HepG2 (cell line): ENCODE data around the gene PLPP3. TPM values are rescaled to one million over a fixed set of nuclear protein-coding genes. Genes with fewer than 3 reads are reported as not detected.

Experiments
- ARNTL ChIP-seq: sonication (generic); formaldehyde crosslinking; IDR thresholded peaks from 2 replicates; pipeline ENCODE4 v1.4.0; 2020; ENCODE audit warnings: mild to moderate bottlenecking, missing genetic modification reagents
- CEBPG ChIP-seq: IDR thresholded peaks from 2 replicates; pipeline ENCODE4 v1.6.1; 2016
- CHD2 ChIP-seq: IDR thresholded peaks from 2 replicates; pipeline ENCODE4 v1.6.1; 2011; ENCODE audit warnings: low read depth, low read length, improper control_type of control experiment
- GTF3A ChIP-seq: sonication (generic); formaldehyde crosslinking; conservative IDR thresholded peaks from 2 replicates; pipeline ENCODE4 v1.4.0; 2020; ENCODE audit warnings: mild to moderate bottlenecking, missing genetic modification reagents
- HOXD1 ChIP-seq: sonication (generic); formaldehyde crosslinking; IDR thresholded peaks from 2 replicates; pipeline ENCODE4 v1.5.0; 2020; ENCODE audit warnings: missing genetic modification reagents
- MLLT10 ChIP-seq: sonication (generic); formaldehyde crosslinking; IDR thresholded peaks from 2 replicates; pipeline ENCODE4 v1.4.0; 2020; ENCODE audit warnings: missing genetic modification reagents
- MTA3 ChIP-seq: sonication (generic); formaldehyde crosslinking; IDR thresholded peaks from 2 replicates; pipeline ENCODE4 v1.4.0; 2020; ENCODE audit warnings: missing genetic modification reagents
- NFIB ChIP-seq: sonication (generic); formaldehyde crosslinking; IDR thresholded peaks from 2 replicates; pipeline ENCODE4 v1.9.0; 2021; ENCODE audit warnings: missing genetic modification reagents, mild to moderate bottlenecking, borderline replicate concordance
- NFIC ChIP-seq: IDR thresholded peaks from 2 replicates; pipeline ENCODE4 v1.6.1; 2012; ENCODE audit warnings: mild to moderate bottlenecking, low read length, inconsistent platforms
- NRL ChIP-seq: sonication (generic); formaldehyde crosslinking; IDR thresholded peaks from 2 replicates; pipeline ENCODE4 v1.5.0; 2020; ENCODE audit warnings: missing genetic modification reagents, mild to moderate bottlenecking, moderate library complexity, borderline replicate concordance
- PHB2 ChIP-seq: fragments of 450-650 bp; IDR thresholded peaks from 2 replicates; pipeline ENCODE4 v1.6.1; 2018; ENCODE audit not compliant: partially characterized antibody
- POLR2AphosphoS2 ChIP-seq: IDR thresholded peaks from 2 replicates; pipeline ENCODE4 v1.6.1; 2011; ENCODE audit warnings: low read depth, low read length, improper control_type of control experiment
- RBM22 ChIP-seq: fragments of 200-400 bp; formaldehyde crosslinking; optimal IDR thresholded peaks from 2 replicates; pipeline ENCODE3; 2017; ENCODE audit warnings: mild to moderate bottlenecking, low read length, moderate library complexity
- SMAD1 ChIP-seq: sonication (generic); formaldehyde crosslinking; IDR thresholded peaks from 2 replicates; pipeline ENCODE4 v1.4.0; 2020; ENCODE audit warnings: missing genetic modification reagents, low read depth, mild to moderate bottlenecking, borderline replicate concordance
- SSRP1 ChIP-seq: IDR thresholded peaks from 2 replicates; pipeline ENCODE4 v1.6.1; 2016; ENCODE audit warnings: control low read depth
- ZNF180 ChIP-seq: sonication (generic); formaldehyde crosslinking; IDR thresholded peaks from 2 replicates; pipeline ENCODE4 v1.4.0; 2020; ENCODE audit warnings: low read depth, missing genetic modification reagents, borderline replicate concordance
- ZNF503 ChIP-seq: sonication (generic); formaldehyde crosslinking; IDR thresholded peaks from 2 replicates; pipeline ENCODE4 v1.4.0; 2020; ENCODE audit warnings: missing genetic modification reagents
- ZNF75D ChIP-seq: sonication (generic); formaldehyde crosslinking; IDR thresholded peaks from 2 replicates; pipeline ENCODE4 v1.8.1; 2023; ENCODE audit warnings: missing genetic modification reagents, mild to moderate bottlenecking, borderline replicate concordance
- ZNF773 ChIP-seq: sonication (generic); formaldehyde crosslinking; IDR thresholded peaks from 2 replicates; pipeline ENCODE4 v1.4.0; 2020; ENCODE audit warnings: missing genetic modification reagents, borderline replicate concordance
- ZNF775 ChIP-seq: sonication (generic); formaldehyde crosslinking; IDR thresholded peaks from 2 replicates; pipeline ENCODE4 v1.4.0; 2020; ENCODE audit warnings: missing genetic modification reagents, mild to moderate bottlenecking, moderate library complexity, borderline replicate concordance
- polyA plus RNA-seq, 8 experiments: library from polyadenylated mRNA; depleted of rRNA in 3 of 8; stranded (reverse) in 7 of 8; unstranded in 1 of 8; fragments of >200 nt; fragmentation: Illumina TruSeq in 4 of 8; extraction: Trizol in 4 of 8; gene quantifications; 2 replicates each; pipeline versions ENCODE4 v1.2.1 to v1.2.3, GENCODE V29; 2011 to 2016; ENCODE audit warnings: low read depth in 4 of 8, missing spikeins in 1 of 8, mixed read lengths in 1 of 8; ENCODE audit not compliant: insufficient read depth in 1 of 8
- total RNA-seq, 5 experiments: library from RNA; depleted of rRNA; stranded (reverse); fragments of >200 nt; fragmentation: Illumina TruSeq; extraction: Trizol; gene quantifications; 2 replicates each; pipeline ENCODE4 v1.2.3, GENCODE V29; 2016; ENCODE audit warnings: low read depth in 1 of 5
- TF ChIP-seq, protein P1 (sequence below): sonication (generic); formaldehyde crosslinking; IDR thresholded peaks from 2 replicates; pipeline ENCODE4 v1.4.0; 2020; ENCODE audit warnings: missing genetic modification reagents
- TF ChIP-seq, protein P2 (sequence below): sonication (generic); formaldehyde crosslinking; IDR thresholded peaks from 2 replicates; pipeline ENCODE4 v1.4.0; 2020; ENCODE audit warnings: missing genetic modification reagents

PLPP3 gene
- total and polyA plus RNA-seq, 2 of the 13 experiments (the other 11 are each of a cell fraction or from before 2014, with no cell fraction given) = 49.7 to 65.8 TPM

- no peak for TF ChIP-seq ZNF180
- TF ChIP-seq, protein P1, sequence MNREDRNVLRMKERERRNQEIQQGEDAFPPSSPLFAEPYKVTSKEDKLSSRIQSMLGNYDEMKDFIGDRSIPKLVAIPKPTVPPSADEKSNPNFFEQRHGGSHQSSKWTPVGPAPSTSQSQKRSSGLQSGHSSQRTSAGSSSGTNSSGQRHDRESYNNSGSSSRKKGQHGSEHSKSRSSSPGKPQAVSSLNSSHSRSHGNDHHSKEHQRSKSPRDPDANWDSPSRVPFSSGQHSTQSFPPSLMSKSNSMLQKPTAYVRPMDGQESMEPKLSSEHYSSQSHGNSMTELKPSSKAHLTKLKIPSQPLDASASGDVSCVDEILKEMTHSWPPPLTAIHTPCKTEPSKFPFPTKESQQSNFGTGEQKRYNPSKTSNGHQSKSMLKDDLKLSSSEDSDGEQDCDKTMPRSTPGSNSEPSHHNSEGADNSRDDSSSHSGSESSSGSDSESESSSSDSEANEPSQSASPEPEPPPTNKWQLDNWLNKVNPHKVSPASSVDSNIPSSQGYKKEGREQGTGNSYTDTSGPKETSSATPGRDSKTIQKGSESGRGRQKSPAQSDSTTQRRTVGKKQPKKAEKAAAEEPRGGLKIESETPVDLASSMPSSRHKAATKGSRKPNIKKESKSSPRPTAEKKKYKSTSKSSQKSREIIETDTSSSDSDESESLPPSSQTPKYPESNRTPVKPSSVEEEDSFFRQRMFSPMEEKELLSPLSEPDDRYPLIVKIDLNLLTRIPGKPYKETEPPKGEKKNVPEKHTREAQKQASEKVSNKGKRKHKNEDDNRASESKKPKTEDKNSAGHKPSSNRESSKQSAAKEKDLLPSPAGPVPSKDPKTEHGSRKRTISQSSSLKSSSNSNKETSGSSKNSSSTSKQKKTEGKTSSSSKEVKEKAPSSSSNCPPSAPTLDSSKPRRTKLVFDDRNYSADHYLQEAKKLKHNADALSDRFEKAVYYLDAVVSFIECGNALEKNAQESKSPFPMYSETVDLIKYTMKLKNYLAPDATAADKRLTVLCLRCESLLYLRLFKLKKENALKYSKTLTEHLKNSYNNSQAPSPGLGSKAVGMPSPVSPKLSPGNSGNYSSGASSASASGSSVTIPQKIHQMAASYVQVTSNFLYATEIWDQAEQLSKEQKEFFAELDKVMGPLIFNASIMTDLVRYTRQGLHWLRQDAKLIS = 0 out of 2 replicates have a peak, but pooled peaks have one; percentile 37
- no peak for TF ChIP-seq CHD2
- TF ChIP-seq POLR2AphosphoS2 = no peak
- TF ChIP-seq ZNF773 (CRISPR knock-in tag) = no peak
- TF ChIP-seq ZNF775 (CRISPR knock-in tag) = no peak
- no peak for TF ChIP-seq MLLT10
- TF ChIP-seq CEBPG = no peak
- no peak for TF ChIP-seq SSRP1 (CRISPR knock-in tag)
- TF ChIP-seq ZNF503 (CRISPR knock-in tag) = no peak
- no peak; the same call in 1 of the 2 replicates for TF ChIP-seq ARNTL (CRISPR knock-in tag)
- no peak for TF ChIP-seq HOXD1
- no peak for TF ChIP-seq PHB2
- no peak for TF ChIP-seq MTA3
- TF ChIP-seq GTF3A (CRISPR knock-in tag) = no peak
- TF ChIP-seq NRL = no peak; the same call in 1 of the 2 replicates
- TF ChIP-seq NFIB = no peak
- TF ChIP-seq RBM22 = no peak
- TF ChIP-seq, protein P2, sequence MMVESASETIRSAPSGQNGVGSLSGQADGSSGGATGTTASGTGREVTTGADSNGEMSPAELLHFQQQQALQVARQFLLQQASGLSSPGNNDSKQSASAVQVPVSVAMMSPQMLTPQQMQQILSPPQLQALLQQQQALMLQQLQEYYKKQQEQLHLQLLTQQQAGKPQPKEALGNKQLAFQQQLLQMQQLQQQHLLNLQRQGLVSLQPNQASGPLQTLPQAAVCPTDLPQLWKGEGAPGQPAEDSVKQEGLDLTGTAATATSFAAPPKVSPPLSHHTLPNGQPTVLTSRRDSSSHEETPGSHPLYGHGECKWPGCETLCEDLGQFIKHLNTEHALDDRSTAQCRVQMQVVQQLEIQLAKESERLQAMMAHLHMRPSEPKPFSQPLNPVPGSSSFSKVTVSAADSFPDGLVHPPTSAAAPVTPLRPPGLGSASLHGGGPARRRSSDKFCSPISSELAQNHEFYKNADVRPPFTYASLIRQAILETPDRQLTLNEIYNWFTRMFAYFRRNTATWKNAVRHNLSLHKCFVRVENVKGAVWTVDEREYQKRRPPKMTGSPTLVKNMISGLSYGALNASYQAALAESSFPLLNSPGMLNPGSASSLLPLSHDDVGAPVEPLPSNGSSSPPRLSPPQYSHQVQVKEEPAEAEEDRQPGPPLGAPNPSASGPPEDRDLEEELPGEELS = no peak; the same call in 1 of the 2 replicates
- TF ChIP-seq NFIC = no peak
- TF ChIP-seq ZNF75D (CRISPR knock-in tag) = no peak
- TF ChIP-seq SMAD1 = 0 out of 2 replicates have a peak, but pooled peaks have one; percentile 38
Observed at GRCh38 chr1:56578138-56578962, 1.0 kb downstream of the PLPP3 start (continued).
